Neutrophil (primary cell): Measurements from ENCODE around the gene ANKS1A.

Experiments used
- H3K27ac ChIP-seq: fragments of 200-600 bp; sonication (generic); 2 replicates; pipeline ENCODE4 v1.5.1; 2016; ENCODE audit warnings: mild to moderate bottlenecking, moderate library complexity
- H3K27me3 ChIP-seq: fragments of 200-600 bp; sonication (generic); 2 replicates; pipeline ENCODE4 v1.6.0; 2016; ENCODE audit warnings: mild to moderate bottlenecking
- H3K36me3 ChIP-seq: fragments of 200-600 bp; sonication (generic); 2 replicates; pipeline ENCODE4 v1.5.1; 2017
- H3K4me1 ChIP-seq, 2 experiments: fragments of 200-600 bp in 1 of 2; sonication (generic) in 1 of 2; 1 replicate in 1 of 2; 2 replicates in 1 of 2; pipeline versions ENCODE4 v1.5.1 to v1.6.1; 2013 to 2016; ENCODE audit warnings: low read depth in 1 of 2, low read length in 1 of 2, mild to moderate bottlenecking in 1 of 2, moderate library complexity in 1 of 2; ENCODE audit not compliant: control insufficient read depth in 1 of 2, insufficient read depth in 1 of 2
- H3K4me3 ChIP-seq, 2 experiments: fragments of 200-600 bp in 1 of 2; sonication (generic) in 1 of 2; 1 replicate in 1 of 2; 2 replicates in 1 of 2; pipeline ENCODE4 v1.5.1; 2013 to 2016; ENCODE audit warnings: low read depth in 1 of 2, low read length in 1 of 2, mild to moderate bottlenecking in 1 of 2, moderate library complexity in 1 of 2
- H3K9me3 ChIP-seq: fragments of 200-600 bp; sonication (generic); 2 replicates; pipeline ENCODE4 v1.5.1; 2016
- TF ChIP-seq, protein P1 (sequence below): fragments of 200-600 bp; sonication (generic); IDR thresholded peaks from 2 replicates; pipeline ENCODE4 v1.5.1; 2016; ENCODE audit warnings: antibody characterized with exemption

The ANKS1A gene

DNA sequence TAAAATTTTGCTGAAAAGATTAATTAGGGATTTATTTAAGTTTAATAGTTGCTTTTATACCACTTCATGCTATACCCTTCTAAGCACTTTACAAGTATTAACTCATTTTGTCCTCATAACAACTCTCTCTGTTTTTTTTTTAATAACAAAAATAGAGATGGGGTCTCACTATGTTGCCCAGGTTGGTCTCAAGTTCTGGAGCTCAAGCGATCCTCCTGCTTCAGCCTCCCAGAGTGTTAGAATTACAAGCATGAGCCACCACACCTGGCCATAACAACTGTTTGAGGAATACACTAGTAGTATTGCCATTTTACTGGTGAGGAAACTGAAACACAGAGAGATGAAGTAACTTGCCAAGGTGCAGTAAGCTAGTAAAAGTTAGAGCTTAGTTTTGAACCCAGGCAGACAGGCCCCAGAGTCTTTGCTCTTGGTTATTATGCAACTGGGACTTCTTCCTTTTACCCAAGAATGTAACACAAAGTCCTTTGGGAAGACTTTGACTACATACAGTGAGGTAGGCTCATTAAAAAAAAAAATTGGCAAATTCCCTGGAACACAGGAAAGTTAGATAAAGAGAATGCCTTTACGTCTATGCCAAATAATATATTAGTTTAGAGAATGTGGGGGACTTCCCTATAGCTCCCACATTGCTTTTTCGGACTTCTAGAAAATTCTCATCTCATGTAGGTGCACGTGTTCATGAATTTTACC, 11.4 kb downstream of the ANKS1A start:
- no peaks in the 10 kb centered on the region for H3K36me3 ChIP-seq
- no peak overlapping the region for H3K27ac ChIP-seq
- no peaks in the 10 kb centered on the region for H3K27me3 ChIP-seq
- TF ChIP-seq, protein P1, sequence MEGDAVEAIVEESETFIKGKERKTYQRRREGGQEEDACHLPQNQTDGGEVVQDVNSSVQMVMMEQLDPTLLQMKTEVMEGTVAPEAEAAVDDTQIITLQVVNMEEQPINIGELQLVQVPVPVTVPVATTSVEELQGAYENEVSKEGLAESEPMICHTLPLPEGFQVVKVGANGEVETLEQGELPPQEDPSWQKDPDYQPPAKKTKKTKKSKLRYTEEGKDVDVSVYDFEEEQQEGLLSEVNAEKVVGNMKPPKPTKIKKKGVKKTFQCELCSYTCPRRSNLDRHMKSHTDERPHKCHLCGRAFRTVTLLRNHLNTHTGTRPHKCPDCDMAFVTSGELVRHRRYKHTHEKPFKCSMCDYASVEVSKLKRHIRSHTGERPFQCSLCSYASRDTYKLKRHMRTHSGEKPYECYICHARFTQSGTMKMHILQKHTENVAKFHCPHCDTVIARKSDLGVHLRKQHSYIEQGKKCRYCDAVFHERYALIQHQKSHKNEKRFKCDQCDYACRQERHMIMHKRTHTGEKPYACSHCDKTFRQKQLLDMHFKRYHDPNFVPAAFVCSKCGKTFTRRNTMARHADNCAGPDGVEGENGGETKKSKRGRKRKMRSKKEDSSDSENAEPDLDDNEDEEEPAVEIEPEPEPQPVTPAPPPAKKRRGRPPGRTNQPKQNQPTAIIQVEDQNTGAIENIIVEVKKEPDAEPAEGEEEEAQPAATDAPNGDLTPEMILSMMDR, result no peak
- H3K4me3 ChIP-seq, result no peak overlapping the region
- peaks cover 14 to 21% of the 10 kb centered on the region in 2 experiments for H3K4me1 ChIP-seq
- no peaks in the 10 kb centered on the region for H3K9me3 ChIP-seq

- Histone ChIP-seq H3K27me3 (no peaks in the 10 kb centered on the region), H3K4me3 (no peak overlapping the region), H3K36me3 (no peaks in the 10 kb centered on the region), H3K27ac (no peak overlapping the region), H3K4me1 (peaks cover 14 to 21% of the 10 kb centered on the region in 2 experiments), H3K9me3 (no peaks in the 10 kb centered on the region)
- TF ChIP-seq, protein P1, result no peak
These were observed 12.9 kb downstream of the ANKS1A start for GRCh38 chr6:34901930-34902329.

GRCh38 chr6:34904990-34905613, 16.0 kb downstream of the ANKS1A start:
- no peaks in the 10 kb centered on the region for H3K9me3 ChIP-seq
- H3K4me3 ChIP-seq, result no peak overlapping the region
- TF ChIP-seq, protein P1, result no peak

DNA sequence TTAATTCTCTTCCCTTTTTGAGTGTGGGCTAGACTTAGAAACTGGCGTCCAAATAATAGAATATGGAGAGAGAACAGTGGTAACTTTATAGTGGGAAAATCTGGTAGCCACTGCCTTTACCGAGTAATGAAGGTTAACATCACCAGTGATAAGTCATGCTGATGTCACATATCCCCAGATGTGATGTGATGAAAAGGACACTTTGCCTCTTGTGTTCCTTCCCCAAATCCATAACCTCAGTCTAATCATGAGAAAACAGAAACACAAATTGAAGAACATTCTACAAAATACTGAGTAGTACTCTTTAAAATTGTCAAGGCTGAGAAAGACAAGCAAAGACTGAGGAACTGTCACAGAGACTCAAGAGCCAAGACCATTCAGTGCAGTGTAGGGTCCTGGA, 17.8 kb downstream of the ANKS1A start:
- TF ChIP-seq, protein P1, result no peak
- peaks cover 8 to 10% of the 10 kb centered on the region in 2 experiments for H3K4me1 ChIP-seq
- no peak overlapping the region for H3K27ac ChIP-seq
- no peaks in the 10 kb centered on the region for H3K27me3 ChIP-seq
- H3K9me3 ChIP-seq, result no peaks in the 10 kb centered on the region
- no peaks in the 10 kb centered on the region for H3K36me3 ChIP-seq
- H3K4me3 ChIP-seq, result no peak overlapping the region

More at GRCh38 chr6:34904990-34905613, 16.0 kb downstream of the ANKS1A start:
- peaks cover 14 to 15% of the 10 kb centered on the region in 2 experiments for H3K4me1 ChIP-seq
- H3K27ac ChIP-seq, result no peak overlapping the region
- H3K27me3 ChIP-seq, result no peaks in the 10 kb centered on the region
- no peaks in the 10 kb centered on the region for H3K36me3 ChIP-seq

DNA sequence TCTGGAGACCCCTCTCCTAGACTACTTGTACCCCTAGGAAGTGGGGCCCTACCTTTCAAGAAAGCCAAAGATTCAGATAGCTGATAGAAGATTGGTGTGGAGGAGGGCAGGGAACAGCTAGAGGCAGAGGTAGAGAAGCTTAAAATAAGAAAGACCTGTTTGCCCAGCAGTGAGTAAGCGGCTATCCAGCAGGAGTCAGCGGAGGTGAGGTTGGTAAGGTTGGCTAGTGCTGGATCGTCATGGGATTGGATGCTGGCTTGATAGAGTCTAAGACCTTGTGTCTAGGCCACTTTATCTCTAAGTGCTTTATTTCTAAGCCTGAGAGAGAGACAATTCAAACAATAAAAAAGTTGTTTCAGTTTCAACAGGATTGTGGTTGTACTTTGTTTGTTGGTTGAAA, 19.1 kb downstream of the ANKS1A start:
- H3K36me3 ChIP-seq, result no peaks in the 10 kb centered on the region
- H3K9me3 ChIP-seq, result no peaks in the 10 kb centered on the region
- no peak overlapping the region for H3K4me3 ChIP-seq
- peaks cover 15 to 20% of the 10 kb centered on the region in 2 experiments for H3K4me1 ChIP-seq
- TF ChIP-seq, protein P1, result no peak
- H3K27me3 ChIP-seq, result no peaks in the 10 kb centered on the region
- no peak overlapping the region for H3K27ac ChIP-seq
